ENCODE measurements around the gene FSIP1.

GRCh38 chr15:39767921-39768320 lies 14.7 kb downstream of the FSIP1 start:
- no peak for TF ChIP-seq CTCF (IDR thresholded peaks at IDR 0.05)
- no peak for TF ChIP-seq POLR2A (IDR thresholded peaks at IDR 0.05)
